SK-N-SH (cell line): ENCODE measurements around the gene RBM15B.
A peak's percentile ranks its signal among the peaks of the same experiment; 100 is the strongest.

ENCODE experiments used
- EP300 ChIP-seq, 2 experiments: IDR thresholded peaks; 2 replicates each; pipeline versions ENCODE4 v1.4.0 to v1.6.1; 2012; ENCODE audit warnings: borderline replicate concordance in 1 of 2, low read depth in 1 of 2, low read length in 1 of 2
- EZH2phosphoT487 ChIP-seq: fragments of 200-600 bp; sonication (generic); IDR thresholded peaks from 2 replicates; pipeline ENCODE4 v1.6.1; 2017; ENCODE audit warnings: low read depth, mixed run types, mild to moderate bottlenecking, antibody characterized with exemption, moderate library complexity, borderline replicate concordance
- FOXM1 ChIP-seq: IDR thresholded peaks from 2 replicates; pipeline ENCODE4 v1.4.0; 2012; ENCODE audit warnings: low read depth, mild to moderate bottlenecking
- GABPA ChIP-seq: IDR thresholded peaks from 2 replicates; pipeline ENCODE4 v1.4.0; 2012; ENCODE audit warnings: low read depth, mild to moderate bottlenecking
- JUND ChIP-seq: IDR thresholded peaks from 2 replicates; pipeline ENCODE4 v1.4.0; 2012
- POLR2AphosphoS5 ChIP-seq: IDR thresholded peaks from 2 replicates; pipeline ENCODE4 v1.6.1; 2012; ENCODE audit warnings: low read depth, low read length
- RAD21 ChIP-seq: IDR thresholded peaks from 2 replicates; pipeline ENCODE4 v1.6.1; 2012; ENCODE audit warnings: mild to moderate bottlenecking, low read length
- RCOR1 ChIP-seq: fragments of 150-350 bp; IDR thresholded peaks from 2 replicates; pipeline ENCODE4 v1.6.1; 2017; ENCODE audit warnings: antibody characterized with exemption, low read length
- SMC3 ChIP-seq: IDR thresholded peaks from 2 replicates; pipeline ENCODE4 v1.6.1; 2012; ENCODE audit warnings: low read depth, low read length, improper control_type of control experiment
- TF ChIP-seq, protein P1 (sequence below): fragments of 200-600 bp; sonication (generic); IDR thresholded peaks from 2 replicates; pipeline ENCODE4 v1.6.1; 2017; ENCODE audit warnings: antibody characterized with exemption, mild to moderate bottlenecking, moderate library complexity
- TF ChIP-seq, protein P2 (sequence below): IDR thresholded peaks from 2 replicates; pipeline ENCODE4 v1.4.0; 2012; ENCODE audit warnings: low read depth, borderline replicate concordance
- TF ChIP-seq, protein P3 (sequence below): IDR thresholded peaks from 2 replicates; pipeline ENCODE4 v1.6.1; 2012; ENCODE audit warnings: mild to moderate bottlenecking, low read depth, low read length, moderate library complexity
- TF ChIP-seq, protein P4 (sequence below): fragments of 150-350 bp; IDR thresholded peaks from 2 replicates; pipeline ENCODE4 v1.6.1; 2016; ENCODE audit warnings: mild to moderate bottlenecking, low read depth, low read length
- TF ChIP-seq, protein P5 (sequence below): fragments of 150-350 bp; IDR thresholded peaks from 2 replicates; pipeline ENCODE4 v1.6.1; 2017; ENCODE audit warnings: antibody characterized with exemption, low read length, low read depth, borderline replicate concordance

DNA sequence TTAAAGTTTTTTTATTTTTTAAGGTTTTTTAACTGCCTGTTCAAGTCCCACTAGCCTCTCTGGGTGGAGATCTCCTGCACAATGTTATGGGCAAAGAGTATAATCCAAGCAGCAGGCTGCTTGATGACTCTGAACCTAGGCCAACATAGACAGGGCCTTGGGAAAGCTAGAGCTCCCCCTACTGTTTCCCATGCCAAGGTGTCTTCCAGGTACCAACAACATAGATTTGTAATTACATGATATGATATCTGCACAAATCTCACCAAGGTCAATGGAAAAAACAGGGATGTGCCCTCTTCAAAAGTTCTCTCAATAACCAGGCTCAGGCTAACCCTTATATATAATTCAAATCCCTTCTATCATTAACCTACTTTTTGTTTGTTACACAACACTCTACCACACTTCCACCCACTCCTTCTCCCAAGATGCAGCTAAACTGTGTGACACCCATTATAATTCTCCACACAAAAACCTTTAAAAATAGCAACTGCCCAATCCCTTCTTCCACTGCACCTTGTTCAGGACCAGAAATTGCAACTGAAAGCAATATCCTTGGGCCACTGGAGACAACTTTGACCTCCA is 43.8 kb downstream of the RBM15B start:
- TF ChIP-seq, protein P1, sequence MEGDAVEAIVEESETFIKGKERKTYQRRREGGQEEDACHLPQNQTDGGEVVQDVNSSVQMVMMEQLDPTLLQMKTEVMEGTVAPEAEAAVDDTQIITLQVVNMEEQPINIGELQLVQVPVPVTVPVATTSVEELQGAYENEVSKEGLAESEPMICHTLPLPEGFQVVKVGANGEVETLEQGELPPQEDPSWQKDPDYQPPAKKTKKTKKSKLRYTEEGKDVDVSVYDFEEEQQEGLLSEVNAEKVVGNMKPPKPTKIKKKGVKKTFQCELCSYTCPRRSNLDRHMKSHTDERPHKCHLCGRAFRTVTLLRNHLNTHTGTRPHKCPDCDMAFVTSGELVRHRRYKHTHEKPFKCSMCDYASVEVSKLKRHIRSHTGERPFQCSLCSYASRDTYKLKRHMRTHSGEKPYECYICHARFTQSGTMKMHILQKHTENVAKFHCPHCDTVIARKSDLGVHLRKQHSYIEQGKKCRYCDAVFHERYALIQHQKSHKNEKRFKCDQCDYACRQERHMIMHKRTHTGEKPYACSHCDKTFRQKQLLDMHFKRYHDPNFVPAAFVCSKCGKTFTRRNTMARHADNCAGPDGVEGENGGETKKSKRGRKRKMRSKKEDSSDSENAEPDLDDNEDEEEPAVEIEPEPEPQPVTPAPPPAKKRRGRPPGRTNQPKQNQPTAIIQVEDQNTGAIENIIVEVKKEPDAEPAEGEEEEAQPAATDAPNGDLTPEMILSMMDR, result peak; percentile 77
- TF ChIP-seq, protein P2, sequence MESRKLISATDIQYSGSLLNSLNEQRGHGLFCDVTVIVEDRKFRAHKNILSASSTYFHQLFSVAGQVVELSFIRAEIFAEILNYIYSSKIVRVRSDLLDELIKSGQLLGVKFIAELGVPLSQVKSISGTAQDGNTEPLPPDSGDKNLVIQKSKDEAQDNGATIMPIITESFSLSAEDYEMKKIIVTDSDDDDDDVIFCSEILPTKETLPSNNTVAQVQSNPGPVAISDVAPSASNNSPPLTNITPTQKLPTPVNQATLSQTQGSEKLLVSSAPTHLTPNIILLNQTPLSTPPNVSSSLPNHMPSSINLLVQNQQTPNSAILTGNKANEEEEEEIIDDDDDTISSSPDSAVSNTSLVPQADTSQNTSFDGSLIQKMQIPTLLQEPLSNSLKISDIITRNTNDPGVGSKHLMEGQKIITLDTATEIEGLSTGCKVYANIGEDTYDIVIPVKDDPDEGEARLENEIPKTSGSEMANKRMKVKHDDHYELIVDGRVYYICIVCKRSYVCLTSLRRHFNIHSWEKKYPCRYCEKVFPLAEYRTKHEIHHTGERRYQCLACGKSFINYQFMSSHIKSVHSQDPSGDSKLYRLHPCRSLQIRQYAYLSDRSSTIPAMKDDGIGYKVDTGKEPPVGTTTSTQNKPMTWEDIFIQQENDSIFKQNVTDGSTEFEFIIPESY, result no peak
- TF ChIP-seq EP300 (IDR thresholded peaks at IDR 0.05; ENCODE audit: borderline replicate concordance in 1 of 2, low read depth in 1 of 2, low read length in 1 of 2) (no peak), RAD21 (peak; percentile 47), POLR2AphosphoS5 (no peak), EZH2phosphoT487 (no peak), RCOR1 (no peak), GABPA (no peak), FOXM1 (no peak), SMC3 (no peak), JUND (no peak)
- TF ChIP-seq, protein P3, sequence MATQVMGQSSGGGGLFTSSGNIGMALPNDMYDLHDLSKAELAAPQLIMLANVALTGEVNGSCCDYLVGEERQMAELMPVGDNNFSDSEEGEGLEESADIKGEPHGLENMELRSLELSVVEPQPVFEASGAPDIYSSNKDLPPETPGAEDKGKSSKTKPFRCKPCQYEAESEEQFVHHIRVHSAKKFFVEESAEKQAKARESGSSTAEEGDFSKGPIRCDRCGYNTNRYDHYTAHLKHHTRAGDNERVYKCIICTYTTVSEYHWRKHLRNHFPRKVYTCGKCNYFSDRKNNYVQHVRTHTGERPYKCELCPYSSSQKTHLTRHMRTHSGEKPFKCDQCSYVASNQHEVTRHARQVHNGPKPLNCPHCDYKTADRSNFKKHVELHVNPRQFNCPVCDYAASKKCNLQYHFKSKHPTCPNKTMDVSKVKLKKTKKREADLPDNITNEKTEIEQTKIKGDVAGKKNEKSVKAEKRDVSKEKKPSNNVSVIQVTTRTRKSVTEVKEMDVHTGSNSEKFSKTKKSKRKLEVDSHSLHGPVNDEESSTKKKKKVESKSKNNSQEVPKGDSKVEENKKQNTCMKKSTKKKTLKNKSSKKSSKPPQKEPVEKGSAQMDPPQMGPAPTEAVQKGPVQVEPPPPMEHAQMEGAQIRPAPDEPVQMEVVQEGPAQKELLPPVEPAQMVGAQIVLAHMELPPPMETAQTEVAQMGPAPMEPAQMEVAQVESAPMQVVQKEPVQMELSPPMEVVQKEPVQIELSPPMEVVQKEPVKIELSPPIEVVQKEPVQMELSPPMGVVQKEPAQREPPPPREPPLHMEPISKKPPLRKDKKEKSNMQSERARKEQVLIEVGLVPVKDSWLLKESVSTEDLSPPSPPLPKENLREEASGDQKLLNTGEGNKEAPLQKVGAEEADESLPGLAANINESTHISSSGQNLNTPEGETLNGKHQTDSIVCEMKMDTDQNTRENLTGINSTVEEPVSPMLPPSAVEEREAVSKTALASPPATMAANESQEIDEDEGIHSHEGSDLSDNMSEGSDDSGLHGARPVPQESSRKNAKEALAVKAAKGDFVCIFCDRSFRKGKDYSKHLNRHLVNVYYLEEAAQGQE, result no peak
- TF ChIP-seq, protein P4, sequence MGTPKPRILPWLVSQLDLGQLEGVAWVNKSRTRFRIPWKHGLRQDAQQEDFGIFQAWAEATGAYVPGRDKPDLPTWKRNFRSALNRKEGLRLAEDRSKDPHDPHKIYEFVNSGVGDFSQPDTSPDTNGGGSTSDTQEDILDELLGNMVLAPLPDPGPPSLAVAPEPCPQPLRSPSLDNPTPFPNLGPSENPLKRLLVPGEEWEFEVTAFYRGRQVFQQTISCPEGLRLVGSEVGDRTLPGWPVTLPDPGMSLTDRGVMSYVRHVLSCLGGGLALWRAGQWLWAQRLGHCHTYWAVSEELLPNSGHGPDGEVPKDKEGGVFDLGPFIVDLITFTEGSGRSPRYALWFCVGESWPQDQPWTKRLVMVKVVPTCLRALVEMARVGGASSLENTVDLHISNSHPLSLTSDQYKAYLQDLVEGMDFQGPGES, result no peak
- TF ChIP-seq, protein P5, sequence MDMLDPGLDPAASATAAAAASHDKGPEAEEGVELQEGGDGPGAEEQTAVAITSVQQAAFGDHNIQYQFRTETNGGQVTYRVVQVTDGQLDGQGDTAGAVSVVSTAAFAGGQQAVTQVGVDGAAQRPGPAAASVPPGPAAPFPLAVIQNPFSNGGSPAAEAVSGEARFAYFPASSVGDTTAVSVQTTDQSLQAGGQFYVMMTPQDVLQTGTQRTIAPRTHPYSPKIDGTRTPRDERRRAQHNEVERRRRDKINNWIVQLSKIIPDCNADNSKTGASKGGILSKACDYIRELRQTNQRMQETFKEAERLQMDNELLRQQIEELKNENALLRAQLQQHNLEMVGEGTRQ, result no peak
